Measurements from ENCODE around the gene MCFD2. TPM values are rescaled to one million over a fixed set of nuclear protein-coding genes. Genes with fewer than 3 reads are reported as not detected.

The MCFD2 gene
- total RNA-seq, 1 experiment from 2014 or later, result 84.9 TPM

DNA sequence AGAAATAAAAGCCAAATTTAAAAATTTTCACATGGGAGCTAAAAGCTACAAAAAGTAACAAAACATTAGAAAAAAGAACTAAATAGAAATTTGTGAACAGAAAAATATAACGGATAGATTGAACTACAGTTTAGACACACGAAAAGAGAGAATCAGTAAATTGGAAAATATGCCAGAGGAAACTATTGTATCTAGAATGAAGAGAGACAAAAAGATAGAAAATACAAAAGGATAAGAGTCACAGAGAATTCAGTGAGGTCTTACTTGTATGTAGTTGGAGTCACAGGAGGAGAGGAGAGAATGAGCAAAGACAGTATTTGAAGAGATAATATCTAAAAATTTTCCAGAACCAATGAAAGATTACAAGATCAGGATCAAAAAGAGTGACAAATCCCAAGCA, 11.3 kb upstream of the MCFD2 start:
- intact Hi-C loops (cut with micrococcal nuclease; ENCODE audit: unreplicated experiment) (no loop called here), in situ Hi-C loops (cut with HindIII; ENCODE audit: low pct_unique_long_range_greater_than_20kb, low sequenced_read_pairs) (no loop called here)
- BruUV-seq (replicated peaks), result no TSS peak
- H3K4me3 ChIP-seq (ENCODE audit: low read depth in 2 of 2, low read length in 2 of 2), result no peak overlapping the region
- H3K27me3 ChIP-seq (ENCODE audit: control insufficient read depth, insufficient read depth, low read length), result no peaks in the 10 kb centered on the region
- peaks cover 11% of the 10 kb centered on the region for H3K9me3 ChIP-seq (ENCODE audit: control insufficient read depth, insufficient read depth, low read depth, low read length)
- no peaks in the 10 kb centered on the region for H3K4me1 ChIP-seq (ENCODE audit: control insufficient read depth, insufficient read depth, low read length)
- no peaks in the 10 kb centered on the region for H3K36me3 ChIP-seq (ENCODE audit: control insufficient read depth, insufficient read depth, low read length)
- DNase-seq (ENCODE audit: low read depth, low spot score) (no peak), ATAC-seq (no peak)
- ChIA-PET POLR2A (interaction anchor here (0.5 kb wide), 1 partner anchor 251 kb away, joined by 3 read pairs; no protein-coding TSS in a partner anchor), CTCF (no interaction called here)
- no peak overlapping the region for H3K27ac ChIP-seq (ENCODE audit: low read length)
- TF ChIP-seq POLR2AphosphoS5 (IDR thresholded peaks at IDR 0.05; ENCODE audit: low read depth, low read length) (no peak), TCF7L2 (IDR thresholded peaks at IDR 0.05; ENCODE audit: low read depth, low read length) (no peak), SIN3A (IDR thresholded peaks at IDR 0.05; ENCODE audit: borderline replicate concordance, insufficient read depth, low read depth, low read length) (no peak)
- TF ChIP-seq, protein P1, sequence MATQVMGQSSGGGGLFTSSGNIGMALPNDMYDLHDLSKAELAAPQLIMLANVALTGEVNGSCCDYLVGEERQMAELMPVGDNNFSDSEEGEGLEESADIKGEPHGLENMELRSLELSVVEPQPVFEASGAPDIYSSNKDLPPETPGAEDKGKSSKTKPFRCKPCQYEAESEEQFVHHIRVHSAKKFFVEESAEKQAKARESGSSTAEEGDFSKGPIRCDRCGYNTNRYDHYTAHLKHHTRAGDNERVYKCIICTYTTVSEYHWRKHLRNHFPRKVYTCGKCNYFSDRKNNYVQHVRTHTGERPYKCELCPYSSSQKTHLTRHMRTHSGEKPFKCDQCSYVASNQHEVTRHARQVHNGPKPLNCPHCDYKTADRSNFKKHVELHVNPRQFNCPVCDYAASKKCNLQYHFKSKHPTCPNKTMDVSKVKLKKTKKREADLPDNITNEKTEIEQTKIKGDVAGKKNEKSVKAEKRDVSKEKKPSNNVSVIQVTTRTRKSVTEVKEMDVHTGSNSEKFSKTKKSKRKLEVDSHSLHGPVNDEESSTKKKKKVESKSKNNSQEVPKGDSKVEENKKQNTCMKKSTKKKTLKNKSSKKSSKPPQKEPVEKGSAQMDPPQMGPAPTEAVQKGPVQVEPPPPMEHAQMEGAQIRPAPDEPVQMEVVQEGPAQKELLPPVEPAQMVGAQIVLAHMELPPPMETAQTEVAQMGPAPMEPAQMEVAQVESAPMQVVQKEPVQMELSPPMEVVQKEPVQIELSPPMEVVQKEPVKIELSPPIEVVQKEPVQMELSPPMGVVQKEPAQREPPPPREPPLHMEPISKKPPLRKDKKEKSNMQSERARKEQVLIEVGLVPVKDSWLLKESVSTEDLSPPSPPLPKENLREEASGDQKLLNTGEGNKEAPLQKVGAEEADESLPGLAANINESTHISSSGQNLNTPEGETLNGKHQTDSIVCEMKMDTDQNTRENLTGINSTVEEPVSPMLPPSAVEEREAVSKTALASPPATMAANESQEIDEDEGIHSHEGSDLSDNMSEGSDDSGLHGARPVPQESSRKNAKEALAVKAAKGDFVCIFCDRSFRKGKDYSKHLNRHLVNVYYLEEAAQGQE (IDR thresholded peaks at IDR 0.05; ENCODE audit: insufficient read depth in 1 of 2, low read depth in 2 of 2, low read length in 1 of 2), result no peak
- TF ChIP-seq, protein P2, sequence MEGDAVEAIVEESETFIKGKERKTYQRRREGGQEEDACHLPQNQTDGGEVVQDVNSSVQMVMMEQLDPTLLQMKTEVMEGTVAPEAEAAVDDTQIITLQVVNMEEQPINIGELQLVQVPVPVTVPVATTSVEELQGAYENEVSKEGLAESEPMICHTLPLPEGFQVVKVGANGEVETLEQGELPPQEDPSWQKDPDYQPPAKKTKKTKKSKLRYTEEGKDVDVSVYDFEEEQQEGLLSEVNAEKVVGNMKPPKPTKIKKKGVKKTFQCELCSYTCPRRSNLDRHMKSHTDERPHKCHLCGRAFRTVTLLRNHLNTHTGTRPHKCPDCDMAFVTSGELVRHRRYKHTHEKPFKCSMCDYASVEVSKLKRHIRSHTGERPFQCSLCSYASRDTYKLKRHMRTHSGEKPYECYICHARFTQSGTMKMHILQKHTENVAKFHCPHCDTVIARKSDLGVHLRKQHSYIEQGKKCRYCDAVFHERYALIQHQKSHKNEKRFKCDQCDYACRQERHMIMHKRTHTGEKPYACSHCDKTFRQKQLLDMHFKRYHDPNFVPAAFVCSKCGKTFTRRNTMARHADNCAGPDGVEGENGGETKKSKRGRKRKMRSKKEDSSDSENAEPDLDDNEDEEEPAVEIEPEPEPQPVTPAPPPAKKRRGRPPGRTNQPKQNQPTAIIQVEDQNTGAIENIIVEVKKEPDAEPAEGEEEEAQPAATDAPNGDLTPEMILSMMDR (IDR thresholded peaks at IDR 0.05), result no peak

DNA sequence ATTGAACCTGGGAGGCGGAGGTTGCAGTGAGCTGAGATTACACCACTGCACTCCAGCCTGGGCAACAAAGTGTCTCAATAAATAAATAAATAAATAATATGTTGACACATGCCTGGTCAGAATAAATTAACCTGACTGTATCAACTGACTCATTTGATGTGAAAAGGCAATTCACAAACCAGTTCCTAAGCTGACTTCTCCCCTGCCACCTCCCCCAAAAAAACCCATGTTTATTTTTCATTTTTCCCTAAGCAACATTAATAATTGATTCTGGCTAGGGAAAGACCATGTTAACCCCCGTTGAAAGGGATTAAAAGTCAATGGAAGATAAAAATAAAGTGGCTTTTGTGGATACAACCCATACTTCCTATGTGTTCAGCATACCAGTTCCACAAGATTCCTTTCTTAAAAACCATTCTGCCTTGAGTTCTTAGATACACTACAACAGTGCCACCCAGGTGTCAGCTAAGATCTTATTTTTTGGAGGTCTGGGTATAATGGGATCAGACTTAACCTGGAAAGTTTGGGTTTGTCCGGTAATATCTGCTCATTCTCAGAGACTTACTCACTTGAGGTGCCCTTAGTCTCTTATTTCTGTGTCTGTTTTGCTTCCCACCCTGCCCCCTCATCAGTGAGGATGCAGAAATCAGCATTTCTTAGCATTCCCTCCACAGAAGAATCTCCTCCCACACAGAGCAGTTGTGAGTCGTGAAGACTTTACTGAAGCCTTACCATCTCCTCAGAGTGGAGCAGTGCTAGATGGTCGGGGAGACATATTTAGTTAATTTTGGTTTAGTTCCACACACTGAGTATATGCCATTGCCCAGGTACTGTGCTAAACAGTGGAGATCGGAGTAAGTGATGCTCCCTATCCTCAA, 10.1 kb upstream of the MCFD2 start:
- ATAC-seq, result no peak
- no peak for TF ChIP-seq SIN3A (IDR thresholded peaks at IDR 0.05; ENCODE audit: borderline replicate concordance, insufficient read depth, low read depth, low read length)
- TF ChIP-seq, protein P1 (IDR thresholded peaks at IDR 0.05; ENCODE audit: insufficient read depth in 1 of 2, low read depth in 2 of 2, low read length in 1 of 2), result no peak
- POLR2A ChIA-PET, result no interaction called here
- no TSS peak for BruUV-seq (replicated peaks)
- Histone ChIP-seq H3K27ac (ENCODE audit: low read length) (no peak overlapping the region), H3K9me3 (ENCODE audit: control insufficient read depth, insufficient read depth, low read depth, low read length) (peaks cover 11% of the 10 kb centered on the region), H3K4me3 (ENCODE audit: low read depth in 2 of 2, low read length in 2 of 2) (no peak overlapping the region), H3K4me1 (ENCODE audit: control insufficient read depth, insufficient read depth, low read length) (no peaks in the 10 kb centered on the region), H3K36me3 (ENCODE audit: control insufficient read depth, insufficient read depth, low read length) (no peaks in the 10 kb centered on the region), H3K27me3 (ENCODE audit: control insufficient read depth, insufficient read depth, low read length) (no peaks in the 10 kb centered on the region)
- intact Hi-C loops (cut with micrococcal nuclease; ENCODE audit: unreplicated experiment), result no loop called here
- DNase-seq (ENCODE audit: low read depth, low spot score), result no peak
- in situ Hi-C loops (cut with HindIII; ENCODE audit: low pct_unique_long_range_greater_than_20kb, low sequenced_read_pairs), result no loop called here
- CTCF ChIA-PET, result no interaction called here
